ENCODE data around the gene IQSEC1.

The IQSEC1 gene

GRCh38 chr3:13086531-13086981 lies 13.3 kb upstream of the IQSEC1 start:
- in situ Hi-C loops (cut with MboI; ENCODE audit: low sequenced_read_pairs), result loop anchor here (25.0 kb wide), 1 partner anchor 376 kb away; no protein-coding TSS in a partner anchor

DNA sequence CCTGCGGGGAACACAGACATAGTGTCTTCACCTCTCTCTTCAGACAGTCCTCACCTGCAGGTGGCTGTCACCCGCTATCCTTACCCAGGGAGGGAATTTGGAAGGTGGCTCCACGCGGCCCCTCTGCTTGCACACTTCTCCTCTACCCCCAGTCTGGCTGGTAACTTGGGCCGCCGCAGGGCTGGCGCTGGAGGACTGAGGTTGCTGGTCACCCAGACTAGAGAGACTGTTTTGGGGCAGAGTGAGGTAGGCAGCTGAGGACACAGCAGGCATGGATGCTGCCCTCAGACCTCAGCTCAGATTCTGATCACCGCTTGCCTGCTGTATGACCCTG lies 12.6 kb upstream of the IQSEC1 start:
- in situ Hi-C loops (cut with MboI; ENCODE audit: low sequenced_read_pairs), result loop anchor here (25.0 kb wide), 1 partner anchor 376 kb away; no protein-coding TSS in a partner anchor

- in situ Hi-C loops (cut with MboI; ENCODE audit: low sequenced_read_pairs), result loop anchor here (25.0 kb wide), 1 partner anchor 377 kb away; no protein-coding TSS in a partner anchor
Observed at GRCh38 chr3:13085081-13085845, 12.0 kb upstream of the IQSEC1 start.

- in situ Hi-C loops (cut with MboI; ENCODE audit: low sequenced_read_pairs), result loop anchor here (25.0 kb wide), 1 partner anchor 378 kb away; no protein-coding TSS in a partner anchor
Observed at GRCh38 chr3:13083898-13084297, 10.7 kb upstream of the IQSEC1 start.

GRCh38 chr3:13083254-13083653 lies 10.0 kb upstream of the IQSEC1 start:
- in situ Hi-C loops (cut with MboI; ENCODE audit: low sequenced_read_pairs), result loop anchor here (25.0 kb wide), 1 partner anchor 379 kb away; no protein-coding TSS in a partner anchor

- in situ Hi-C loops (cut with MboI; ENCODE audit: low sequenced_read_pairs), result loop anchor here (25.0 kb wide), 1 partner anchor 380 kb away; no protein-coding TSS in a partner anchor
Observed at GRCh38 chr3:13082677-13083076, 9.4 kb upstream of the IQSEC1 start.

GRCh38 chr3:13081603-13082360 lies 8.6 kb upstream of the IQSEC1 start:
- in situ Hi-C loops (cut with MboI; ENCODE audit: low sequenced_read_pairs), result loop anchor here (25.0 kb wide), 1 partner anchor 381 kb away; no protein-coding TSS in a partner anchor

- in situ Hi-C loops (cut with MboI; ENCODE audit: low sequenced_read_pairs), result loop anchor here (25.0 kb wide), 1 partner anchor 382 kb away; no protein-coding TSS in a partner anchor
Observed at GRCh38 chr3:13080591-13080990, 7.4 kb upstream of the IQSEC1 start.

GRCh38 chr3:13080026-13080425 lies 6.8 kb upstream of the IQSEC1 start:
- in situ Hi-C loops (cut with MboI; ENCODE audit: low sequenced_read_pairs), result loop anchor here (25.0 kb wide), 1 partner anchor 382 kb away; no protein-coding TSS in a partner anchor

- in situ Hi-C loops (cut with MboI; ENCODE audit: low sequenced_read_pairs), result loop anchor here (25.0 kb wide), 1 partner anchor 383 kb away; no protein-coding TSS in a partner anchor
Observed at GRCh38 chr3:13079510-13079909, 6.3 kb upstream of the IQSEC1 start.

GRCh38 chr3:13079051-13079450 lies 5.8 kb upstream of the IQSEC1 start:
- in situ Hi-C loops (cut with MboI; ENCODE audit: low sequenced_read_pairs), result loop anchor here (25.0 kb wide), 1 partner anchor 383 kb away; no protein-coding TSS in a partner anchor

DNA sequence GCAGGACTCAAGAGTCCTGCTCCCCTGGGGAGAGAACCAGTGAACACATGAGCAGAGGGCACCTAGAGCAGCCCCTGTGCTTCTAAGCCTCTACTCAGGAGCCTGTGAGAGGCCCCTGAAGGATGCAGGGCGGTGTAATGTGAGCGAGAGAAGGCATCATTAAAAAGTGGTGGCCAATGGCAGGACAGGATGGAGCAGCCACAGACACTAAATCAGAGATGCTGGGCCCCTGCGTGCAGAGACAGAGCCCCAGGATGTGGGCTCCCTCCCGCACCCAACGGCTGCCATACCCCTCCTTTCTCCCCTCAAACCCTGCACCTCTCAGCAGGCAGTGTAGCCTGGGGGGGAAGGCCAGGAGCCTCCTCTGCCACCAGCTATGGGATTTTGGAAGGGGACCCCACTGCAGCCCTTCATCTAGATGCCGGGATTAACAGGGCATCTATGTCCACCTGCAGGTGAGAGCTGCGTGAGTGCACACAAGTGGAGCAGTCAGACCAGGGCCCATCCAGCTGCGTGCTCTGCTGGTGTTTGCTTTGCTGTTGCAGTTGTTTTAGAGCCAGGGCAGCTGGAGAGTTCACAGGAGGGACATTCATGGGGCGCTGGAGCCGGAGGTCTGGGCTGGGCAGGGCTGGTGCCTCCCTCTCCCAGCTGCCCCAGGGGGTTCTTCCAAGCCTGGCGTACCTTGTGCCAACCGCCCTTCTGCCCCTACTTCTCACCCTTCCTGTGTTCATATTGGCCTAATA lies 5.1 kb upstream of the IQSEC1 start:
- in situ Hi-C loops (cut with MboI; ENCODE audit: low sequenced_read_pairs), result loop anchor here (25.0 kb wide), 1 partner anchor 384 kb away; no protein-coding TSS in a partner anchor

- in situ Hi-C loops (cut with MboI; ENCODE audit: low sequenced_read_pairs), result loop anchor here (25.0 kb wide), 1 partner anchor 385 kb away; no protein-coding TSS in a partner anchor
Observed at GRCh38 chr3:13077431-13078162, 4.4 kb upstream of the IQSEC1 start.

GRCh38 chr3:13075986-13076654 lies 2.9 kb upstream of the IQSEC1 start:
- in situ Hi-C loops (cut with MboI; ENCODE audit: low sequenced_read_pairs), result loop anchor here (25.0 kb wide), 1 partner anchor 386 kb away; no protein-coding TSS in a partner anchor

DNA sequence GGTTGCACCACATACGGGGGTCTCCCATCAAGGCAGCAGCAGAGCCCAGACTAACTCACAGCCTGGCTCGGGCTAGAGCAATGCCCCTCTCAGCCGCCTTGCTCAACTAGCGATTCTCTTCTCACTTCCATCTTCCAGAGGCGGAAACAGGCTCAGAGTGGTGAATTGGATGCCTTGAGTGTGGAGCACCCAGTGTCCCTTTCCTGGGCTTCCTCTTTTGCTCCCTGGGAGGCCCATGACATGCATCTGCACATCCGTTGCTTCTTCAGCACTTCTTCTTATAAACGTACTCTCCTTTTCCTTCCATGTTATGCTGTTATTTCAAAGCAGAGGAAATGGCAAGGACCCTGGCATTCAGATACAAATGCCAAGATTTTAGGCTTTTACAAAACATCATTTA lies 2.1 kb upstream of the IQSEC1 start:
- in situ Hi-C loops (cut with MboI; ENCODE audit: low sequenced_read_pairs), result loop anchor here (25.0 kb wide), 1 partner anchor 387 kb away; no protein-coding TSS in a partner anchor

DNA sequence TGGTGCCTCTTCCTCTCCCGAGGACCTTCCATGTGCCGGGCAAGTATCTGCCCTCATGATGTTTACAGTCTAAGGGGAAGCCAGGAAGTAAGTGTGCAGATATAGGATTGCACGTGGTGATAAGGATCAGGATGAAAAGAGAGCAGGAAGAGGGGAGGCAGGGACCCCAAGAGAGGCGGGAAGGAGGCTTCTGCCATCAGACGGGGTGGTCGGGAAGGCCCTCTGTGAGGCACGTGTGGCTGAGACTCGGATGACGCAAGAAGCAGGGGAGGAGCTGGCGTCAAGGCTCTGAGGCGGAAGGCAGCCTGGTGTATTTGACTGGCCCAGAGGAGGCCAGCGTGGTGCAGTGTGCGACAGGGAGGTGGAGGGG lies 762 bp upstream of the IQSEC1 start:
- in situ Hi-C loops (cut with MboI; ENCODE audit: low sequenced_read_pairs), result no loop called here

DNA sequence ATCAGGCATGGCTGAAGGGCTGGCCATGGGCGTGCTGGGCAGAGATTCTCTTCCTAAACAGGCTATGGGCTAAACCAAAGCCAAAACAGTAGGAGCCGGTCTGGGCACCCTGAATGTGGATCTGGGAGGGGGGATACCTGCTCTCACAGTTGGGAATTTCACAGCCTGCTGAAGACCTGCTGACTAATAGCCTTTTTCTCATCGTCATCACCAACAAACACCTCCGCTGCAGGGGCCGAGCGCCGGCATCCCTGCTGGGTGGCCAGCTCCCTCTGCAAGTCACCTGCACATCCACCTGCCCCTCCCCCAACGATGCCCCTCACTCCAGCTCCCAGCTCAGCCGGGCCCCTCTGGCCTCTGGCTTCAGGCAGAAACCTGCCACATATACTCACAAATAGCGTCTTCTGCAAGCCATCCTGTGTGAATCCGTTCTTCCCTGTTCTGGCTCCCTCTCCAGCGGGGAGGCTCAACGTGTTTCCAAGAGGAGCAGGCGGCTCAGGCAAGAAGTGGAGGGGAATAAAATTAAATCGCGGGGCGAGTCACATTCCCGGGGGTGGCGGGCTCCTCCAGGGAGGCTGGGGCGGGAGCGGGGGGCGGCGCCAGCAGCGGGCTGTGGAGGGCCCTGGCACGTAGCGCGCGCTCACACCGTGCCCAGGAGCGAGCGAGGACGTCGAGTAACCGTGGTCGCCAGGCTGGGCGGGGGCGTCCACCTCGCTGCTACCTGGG lies 466 bp downstream of the IQSEC1 start:
- in situ Hi-C loops (cut with MboI; ENCODE audit: low sequenced_read_pairs), result no loop called here

DNA sequence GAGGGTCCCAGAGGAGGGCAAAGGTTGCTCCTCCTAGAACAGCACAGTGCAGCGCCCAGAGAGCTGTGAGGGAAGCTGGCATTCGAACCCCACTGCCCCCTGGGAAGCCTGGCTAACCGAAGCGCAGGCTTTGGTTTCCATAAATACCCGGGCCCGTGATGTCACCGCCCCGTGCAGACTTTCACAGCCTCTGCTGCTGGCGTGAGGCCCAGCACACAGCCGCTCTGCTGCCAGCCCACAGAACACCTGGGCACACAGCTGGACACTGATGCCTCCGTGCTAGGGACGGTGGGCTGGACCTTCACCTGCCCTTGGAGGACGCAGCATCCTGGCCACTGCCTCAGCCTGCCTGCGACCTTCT lies 1.0 kb downstream of the IQSEC1 start:
- in situ Hi-C loops (cut with MboI; ENCODE audit: low sequenced_read_pairs), result no loop called here

GRCh38 chr3:13071695-13072094 lies 1.5 kb downstream of the IQSEC1 start:
- in situ Hi-C loops (cut with MboI; ENCODE audit: low sequenced_read_pairs), result no loop called here
